ENCODE data around the gene TMPRSS2. TPM values are rescaled to one million over a fixed set of nuclear protein-coding genes. Genes with fewer than 3 reads are reported as not detected.

TMPRSS2 gene
- total and polyA plus RNA-seq, 3 donors from 2014 or later, result 2.3 to 5.6 (median 3.9) TPM

DNA sequence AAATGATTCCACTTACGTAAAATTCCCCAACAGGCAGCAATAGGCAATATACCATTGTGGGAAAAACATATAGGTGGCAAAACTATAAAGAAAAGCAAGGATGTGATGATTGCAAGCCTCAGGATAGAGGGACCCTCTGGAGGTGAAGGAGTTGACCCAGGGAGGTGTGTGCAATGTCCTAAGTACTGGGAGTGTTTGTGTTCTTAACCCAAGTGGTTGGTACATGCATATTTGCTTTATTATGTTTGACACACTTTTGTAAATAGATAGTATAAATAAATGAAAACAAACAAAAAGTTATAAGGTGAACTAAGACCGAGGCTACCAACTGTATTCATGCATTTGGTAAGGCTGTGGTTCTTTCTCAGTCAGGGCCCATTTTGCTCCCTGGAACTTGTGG lies 74.4 kb downstream of the TMPRSS2 start:
- TF ChIP-seq, protein P1, sequence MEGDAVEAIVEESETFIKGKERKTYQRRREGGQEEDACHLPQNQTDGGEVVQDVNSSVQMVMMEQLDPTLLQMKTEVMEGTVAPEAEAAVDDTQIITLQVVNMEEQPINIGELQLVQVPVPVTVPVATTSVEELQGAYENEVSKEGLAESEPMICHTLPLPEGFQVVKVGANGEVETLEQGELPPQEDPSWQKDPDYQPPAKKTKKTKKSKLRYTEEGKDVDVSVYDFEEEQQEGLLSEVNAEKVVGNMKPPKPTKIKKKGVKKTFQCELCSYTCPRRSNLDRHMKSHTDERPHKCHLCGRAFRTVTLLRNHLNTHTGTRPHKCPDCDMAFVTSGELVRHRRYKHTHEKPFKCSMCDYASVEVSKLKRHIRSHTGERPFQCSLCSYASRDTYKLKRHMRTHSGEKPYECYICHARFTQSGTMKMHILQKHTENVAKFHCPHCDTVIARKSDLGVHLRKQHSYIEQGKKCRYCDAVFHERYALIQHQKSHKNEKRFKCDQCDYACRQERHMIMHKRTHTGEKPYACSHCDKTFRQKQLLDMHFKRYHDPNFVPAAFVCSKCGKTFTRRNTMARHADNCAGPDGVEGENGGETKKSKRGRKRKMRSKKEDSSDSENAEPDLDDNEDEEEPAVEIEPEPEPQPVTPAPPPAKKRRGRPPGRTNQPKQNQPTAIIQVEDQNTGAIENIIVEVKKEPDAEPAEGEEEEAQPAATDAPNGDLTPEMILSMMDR (IDR thresholded peaks at IDR 0.05), result no peak
- TF ChIP-seq POLR2A (IDR thresholded peaks at IDR 0.05), result no peak
- H3K4me1 ChIP-seq, result no peaks in the 10 kb centered on the region
- H3K27ac ChIP-seq, result no peak overlapping the region
- intact Hi-C loops (cut with DNase I; ENCODE audit: low total_unique reads), result no loop called here
- no peak for DNase-seq
- no peak overlapping the region for H3K4me3 ChIP-seq
- H3K36me3 ChIP-seq (ENCODE audit: low read depth, missing control alignments), result no peaks in the 10 kb centered on the region
- H3K27me3 ChIP-seq, result no peaks in the 10 kb centered on the region
- H3K9me3 ChIP-seq, result no peaks in the 10 kb centered on the region
- 91 to 93% methylated on average over 2 of the region's 2 CpGs for WGBS, 2 donors

- Histone ChIP-seq H3K27ac (no peak overlapping the region), H3K4me1 (no peaks in the 10 kb centered on the region), H3K36me3 (ENCODE audit: low read depth, missing control alignments) (no peaks in the 10 kb centered on the region), H3K27me3 (no peaks in the 10 kb centered on the region), H3K4me3 (no peak overlapping the region), H3K9me3 (no peaks in the 10 kb centered on the region)
- 86 to 89% methylated on average over 10 of the region's 10 CpGs for WGBS, 2 donors
- TF ChIP-seq POLR2A (IDR thresholded peaks at IDR 0.05), result no peak
- TF ChIP-seq, protein P1 (IDR thresholded peaks at IDR 0.05), result no peak
- intact Hi-C loops (cut with DNase I; ENCODE audit: low total_unique reads), result no loop called here
- peak; percentile 6 for DNase-seq
These were observed 75.1 kb downstream of the TMPRSS2 start for GRCh38 chr21:41432562-41433460.

GRCh38 chr21:41431788-41432548 lies 76.0 kb downstream of the TMPRSS2 start:
- Histone ChIP-seq H3K4me1 (peaks cover 1% of the 10 kb centered on the region), H3K36me3 (ENCODE audit: low read depth, missing control alignments) (no peaks in the 10 kb centered on the region), H3K27me3 (no peaks in the 10 kb centered on the region), H3K4me3 (no peak overlapping the region), H3K27ac (no peak overlapping the region), H3K9me3 (no peaks in the 10 kb centered on the region)
- peak; percentile 11 for DNase-seq
- TF ChIP-seq, protein P1 (IDR thresholded peaks at IDR 0.05), result no peak
- no peak for TF ChIP-seq POLR2A (IDR thresholded peaks at IDR 0.05)
- intact Hi-C loops (cut with DNase I; ENCODE audit: low total_unique reads), result no loop called here
- 82 to 87% methylated on average over 15 to 16 of the region's 16 CpGs for WGBS, 2 donors

DNA sequence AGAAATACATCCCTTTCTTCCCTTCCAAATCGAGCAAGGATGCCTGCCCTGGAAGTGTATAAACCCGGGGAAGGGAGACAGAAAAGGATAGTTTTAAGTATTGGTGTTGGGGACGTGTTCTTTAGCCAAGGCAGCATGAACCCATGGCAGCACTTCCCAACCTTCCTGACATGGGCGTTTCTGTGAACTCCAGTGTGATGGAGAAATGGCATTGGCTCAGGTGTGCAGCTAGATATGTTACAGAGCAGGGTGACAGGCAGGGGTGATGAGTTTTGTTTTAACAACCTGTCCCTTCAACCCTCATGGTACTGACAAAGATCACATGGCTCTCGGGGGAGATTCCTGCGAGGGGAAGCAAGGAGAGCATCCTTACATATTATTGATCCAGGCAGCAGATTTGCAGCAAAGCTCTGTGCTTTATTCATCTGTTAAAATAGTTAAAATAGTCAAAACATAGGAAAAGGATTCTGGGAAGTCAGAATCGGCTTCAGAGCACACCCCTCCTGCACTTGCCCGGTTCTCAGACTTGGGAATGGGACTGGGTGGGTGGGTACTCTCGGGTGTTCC lies 78.0 kb downstream of the TMPRSS2 start:
- intact Hi-C loops (cut with DNase I; ENCODE audit: low total_unique reads), result no loop called here
- Histone ChIP-seq H3K27me3 (no peaks in the 10 kb centered on the region), H3K9me3 (no peaks in the 10 kb centered on the region), H3K4me1 (peaks cover 5% of the 10 kb centered on the region), H3K36me3 (ENCODE audit: low read depth, missing control alignments) (no peaks in the 10 kb centered on the region), H3K27ac (no peak overlapping the region), H3K4me3 (no peak overlapping the region)
- peak; percentile 2 for DNase-seq
- WGBS, 2 donors, result 86 to 89% methylated on average over 9 of the region's 9 CpGs
- TF ChIP-seq, protein P1 (IDR thresholded peaks at IDR 0.05), result no peak
- no peak for TF ChIP-seq POLR2A (IDR thresholded peaks at IDR 0.05)
